HG03103 (cell line): ENCODE measurements around the gene LPO.

Experiments used
- ATAC-seq: cut with Tn5 transposase; IDR thresholded peaks from one replicate; pipeline ENCODE4 v1.9.1; 2021; ENCODE audit warnings: low read depth; ENCODE audit not compliant: unreplicated experiment

Gene LPO

GRCh38 chr17:58253082-58253481, 14.7 kb downstream of the LPO start:
- ATAC-seq = no peak

DNA sequence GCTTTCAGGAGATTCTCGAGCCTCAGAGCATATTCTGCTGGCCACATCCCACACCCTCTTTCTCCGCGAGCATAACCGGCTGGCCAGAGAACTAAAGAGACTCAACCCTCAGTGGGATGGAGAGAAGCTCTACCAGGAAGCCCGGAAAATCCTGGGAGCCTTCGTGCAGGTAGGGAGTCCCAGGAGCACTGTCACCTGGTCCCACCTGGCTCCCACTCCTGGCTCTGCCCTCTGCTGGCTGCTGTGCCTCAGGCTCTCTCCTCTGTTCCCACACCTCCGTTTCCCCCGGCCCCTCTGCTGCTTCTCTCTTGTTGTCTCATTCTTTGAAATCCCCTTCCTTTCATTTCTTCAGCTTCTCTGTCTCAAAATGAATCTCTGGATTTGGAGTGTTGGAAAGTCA, 16.4 kb downstream of the LPO start:
- no peak for ATAC-seq

DNA sequence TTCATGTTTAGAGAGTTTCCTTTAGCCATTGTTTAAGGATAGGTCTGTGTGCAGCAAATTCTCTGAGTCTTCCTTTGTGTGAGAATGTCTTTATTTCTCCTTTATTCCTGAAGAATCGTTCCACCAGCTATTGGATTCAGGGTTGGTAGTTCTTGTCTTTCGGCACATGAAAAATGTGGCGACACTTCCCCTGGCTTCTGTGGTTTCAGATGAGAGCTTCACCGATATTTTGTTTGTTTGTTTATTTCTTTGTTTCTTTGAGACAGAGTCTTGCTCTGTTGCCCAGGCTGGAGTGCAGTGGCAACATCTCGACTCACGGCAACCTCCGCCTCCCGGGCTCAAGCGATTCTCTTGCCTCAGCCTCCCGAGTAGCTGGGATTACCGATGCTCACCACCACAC, 23.8 kb downstream of the LPO start:
- no peak for ATAC-seq

GRCh38 chr17:58263773-58264172, 25.4 kb downstream of the LPO start:
- no peak for ATAC-seq

DNA sequence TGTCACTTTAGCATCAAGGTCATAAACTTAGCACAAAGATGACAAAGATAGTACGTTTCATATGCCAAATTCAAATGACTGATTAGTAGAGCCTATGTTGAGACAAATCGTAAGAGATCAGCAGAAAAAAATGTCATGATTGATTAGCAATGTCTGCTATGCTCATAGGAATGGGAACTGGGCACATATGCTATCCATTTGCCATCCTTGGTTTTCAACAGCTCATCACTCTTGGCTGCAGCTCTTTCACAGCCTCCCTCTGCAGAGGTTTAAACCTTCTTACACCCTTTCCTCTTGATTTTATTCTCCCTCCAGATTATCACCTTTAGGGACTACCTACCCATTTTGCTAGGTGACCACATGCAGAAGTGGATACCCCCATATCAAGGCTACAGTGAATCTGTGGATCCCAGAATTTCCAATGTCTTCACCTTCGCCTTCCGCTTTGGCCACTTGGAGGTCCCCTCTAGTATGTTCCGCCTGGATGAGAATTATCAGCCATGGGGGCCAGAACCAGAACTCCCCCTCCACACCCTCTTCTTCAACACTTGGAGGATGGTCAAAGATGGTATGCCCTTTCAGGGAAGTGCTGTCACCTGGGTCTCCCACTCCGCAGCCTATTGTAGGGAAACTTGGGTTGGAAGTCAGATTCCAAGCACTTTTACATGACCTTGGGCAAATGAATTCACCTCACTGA, 26.2 kb downstream of the LPO start:
- no peak for ATAC-seq

DNA sequence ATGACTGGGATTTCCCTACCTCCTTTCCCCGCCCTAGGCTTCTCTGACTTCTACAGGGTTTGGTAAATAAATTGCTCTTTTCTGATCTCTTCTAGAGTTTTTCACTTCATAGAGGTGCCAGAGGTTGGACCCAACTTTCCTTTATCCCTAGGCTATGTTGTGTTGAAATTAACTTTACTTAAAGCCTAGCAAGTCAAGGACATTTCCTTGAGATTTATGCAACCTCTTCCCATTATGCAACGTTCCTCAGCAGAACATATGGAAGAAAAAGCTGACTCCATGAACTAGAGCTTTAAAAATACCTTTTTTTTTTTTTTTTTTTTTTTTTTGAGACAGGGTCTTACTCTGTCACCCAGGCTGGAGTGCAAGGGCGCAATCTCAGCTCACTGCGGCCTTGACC, 26.9 kb downstream of the LPO start:
- ATAC-seq = no peak

DNA sequence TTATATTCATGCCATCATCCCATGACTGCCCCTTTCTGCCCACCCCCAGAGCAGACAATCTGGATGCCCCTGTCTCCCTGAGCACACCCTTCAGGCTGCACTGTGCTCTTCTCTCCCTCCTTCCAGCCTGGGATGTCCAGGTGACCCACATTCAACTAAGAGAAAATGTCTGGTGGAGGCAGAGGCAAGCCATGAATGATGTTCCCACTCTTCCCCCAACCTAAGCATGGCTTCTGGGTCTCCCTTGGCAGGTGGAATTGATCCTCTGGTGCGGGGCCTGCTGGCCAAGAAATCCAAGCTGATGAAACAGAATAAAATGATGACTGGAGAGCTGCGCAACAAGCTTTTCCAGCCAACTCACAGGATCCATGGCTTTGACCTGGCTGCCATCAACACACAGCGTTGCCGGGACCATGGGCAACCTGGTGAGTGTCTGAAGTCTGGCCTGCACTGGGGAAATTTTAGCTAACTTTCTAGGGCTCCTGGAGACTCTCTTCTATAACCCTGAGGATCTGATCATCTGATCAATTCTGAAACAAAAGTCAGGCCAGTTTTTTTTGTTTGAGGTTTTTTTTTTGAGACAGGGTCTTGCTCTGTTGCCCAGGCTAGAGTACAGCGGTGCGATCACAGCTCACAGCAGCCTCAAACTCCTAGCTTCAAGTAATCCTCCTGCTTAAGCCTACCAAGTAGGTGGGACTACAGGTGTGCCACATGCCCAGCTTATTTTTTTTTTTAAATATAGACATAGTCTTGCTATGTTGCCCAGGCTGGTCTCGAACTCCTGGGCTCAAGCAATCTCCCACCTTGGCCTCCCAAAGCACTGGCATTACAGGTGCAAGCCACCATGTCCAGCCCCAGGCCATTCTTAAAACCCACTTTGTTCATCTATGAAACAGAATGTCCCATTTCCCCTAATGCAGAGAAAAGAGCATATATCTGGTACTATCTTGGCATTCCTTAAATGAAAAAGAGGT, 27.8 kb downstream of the LPO start:
- ATAC-seq = no peak

DNA sequence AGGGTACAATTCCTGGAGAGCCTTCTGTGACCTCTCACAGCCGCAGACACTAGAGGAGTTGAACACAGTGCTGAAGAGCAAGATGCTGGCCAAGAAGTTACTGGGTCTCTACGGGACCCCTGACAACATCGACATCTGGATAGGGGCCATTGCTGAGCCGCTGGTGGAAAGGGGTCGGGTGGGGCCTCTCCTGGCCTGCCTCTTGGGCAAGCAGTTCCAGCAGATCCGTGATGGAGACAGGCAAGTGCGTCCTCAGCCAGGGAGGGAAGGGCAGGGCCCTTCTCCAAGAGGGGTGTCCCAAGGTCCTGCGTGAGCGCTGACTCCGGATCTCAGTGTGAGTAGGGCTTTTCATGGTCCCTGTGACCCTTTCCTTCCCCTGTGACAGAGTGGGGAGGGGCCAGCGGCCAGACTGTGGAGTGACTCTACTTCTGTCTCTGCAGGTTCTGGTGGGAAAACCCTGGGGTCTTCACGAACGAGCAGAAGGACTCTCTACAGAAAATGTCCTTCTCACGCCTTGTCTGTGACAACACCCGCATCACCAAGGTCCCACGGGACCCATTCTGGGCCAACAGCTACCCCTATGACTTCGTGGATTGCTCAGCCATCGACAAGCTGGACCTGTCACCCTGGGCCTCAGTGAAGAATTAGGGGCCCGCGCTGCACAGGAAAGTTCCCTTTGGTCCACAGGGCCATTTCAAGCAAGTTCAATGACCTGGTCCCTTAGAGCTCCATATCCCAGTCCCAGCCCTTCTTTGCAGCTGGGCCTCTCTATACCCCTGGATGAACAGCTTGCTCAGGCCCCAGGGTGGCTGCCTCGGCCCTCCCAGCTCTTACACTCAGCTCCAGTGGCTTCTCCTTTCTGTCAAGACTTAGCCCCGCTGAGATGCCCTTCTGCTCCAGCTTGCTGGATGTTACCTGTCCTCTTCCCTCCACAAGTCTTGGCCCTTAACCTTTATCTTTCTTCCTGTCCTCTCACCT, 29.3 kb downstream of the LPO start:
- no peak for ATAC-seq

GRCh38 chr17:58268326-58268725, 29.9 kb downstream of the LPO start:
- no peak for ATAC-seq

GRCh38 chr17:58268774-58269556, 30.6 kb downstream of the LPO start:
- no peak for ATAC-seq

- no peak for ATAC-seq
Observed at GRCh38 chr17:58269557-58270291, 31.3 kb downstream of the LPO start.

DNA sequence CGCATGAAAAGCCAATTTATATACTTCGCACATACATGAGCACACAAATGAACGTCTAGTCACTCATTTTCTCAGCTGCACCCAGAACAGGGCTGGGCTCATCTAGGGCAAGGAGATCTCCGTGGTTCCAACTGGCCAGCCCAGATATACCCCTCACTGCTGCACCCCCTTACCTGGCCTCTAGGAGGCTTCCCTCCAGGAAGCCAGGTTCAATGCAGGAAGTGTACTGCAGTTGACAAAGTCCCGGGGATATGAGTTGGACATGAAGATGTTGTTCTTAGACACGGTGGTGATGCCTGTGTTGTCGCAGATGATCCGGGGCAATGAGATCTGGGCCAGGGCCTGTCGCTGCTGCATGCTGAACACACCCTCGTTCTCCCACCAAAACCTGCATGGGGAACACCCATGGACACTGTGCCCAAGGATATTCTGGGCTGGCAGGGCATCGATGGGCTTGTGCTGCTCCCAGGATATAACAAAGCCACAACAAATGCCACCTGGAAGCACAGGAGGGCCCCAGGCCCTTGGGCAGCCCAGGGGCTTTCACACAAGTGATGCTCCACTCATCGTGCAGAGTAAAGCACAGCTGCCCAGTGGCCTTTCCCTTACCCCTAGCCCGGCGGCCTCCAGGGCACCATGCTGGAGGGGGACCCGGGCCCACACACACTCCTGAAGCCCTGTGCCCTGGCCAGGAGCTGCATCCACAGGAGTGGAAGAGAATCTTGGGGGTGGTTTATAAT, 32.3 kb downstream of the LPO start:
- ATAC-seq = no peak

DNA sequence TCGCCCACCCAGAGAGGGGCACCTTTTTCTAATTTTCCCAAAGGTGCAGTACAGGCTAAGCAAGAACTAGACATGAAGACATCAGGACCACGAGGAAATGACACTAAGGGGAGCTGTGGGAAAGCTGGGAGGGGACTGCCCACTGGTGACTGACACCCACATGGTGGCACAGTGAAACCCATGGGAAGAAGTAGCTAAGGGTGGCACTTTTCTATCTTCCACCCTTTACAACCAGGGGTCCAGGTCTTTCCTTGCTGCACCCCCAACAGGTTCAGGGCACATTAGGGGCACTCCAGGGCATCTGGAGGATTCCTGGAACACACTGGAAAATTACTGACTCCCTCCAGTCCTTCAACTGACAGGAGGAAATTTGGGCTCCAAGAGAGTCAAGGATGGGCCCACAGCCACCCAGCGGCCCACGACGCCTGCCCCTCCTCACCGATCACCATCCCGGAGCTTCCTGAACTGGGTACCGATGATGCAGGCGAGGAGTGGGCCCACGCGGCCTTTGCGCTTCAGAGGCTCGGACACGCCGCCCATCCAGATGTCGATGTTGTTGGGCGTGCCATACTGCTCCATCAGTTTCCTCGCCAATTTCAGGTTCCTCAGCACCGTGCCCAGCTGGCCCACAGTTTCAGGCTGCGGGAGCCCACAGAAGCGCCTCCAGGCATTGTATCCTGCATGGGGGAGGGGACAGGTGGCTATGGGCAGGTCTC, 33.0 kb downstream of the LPO start:
- ATAC-seq = no peak

DNA sequence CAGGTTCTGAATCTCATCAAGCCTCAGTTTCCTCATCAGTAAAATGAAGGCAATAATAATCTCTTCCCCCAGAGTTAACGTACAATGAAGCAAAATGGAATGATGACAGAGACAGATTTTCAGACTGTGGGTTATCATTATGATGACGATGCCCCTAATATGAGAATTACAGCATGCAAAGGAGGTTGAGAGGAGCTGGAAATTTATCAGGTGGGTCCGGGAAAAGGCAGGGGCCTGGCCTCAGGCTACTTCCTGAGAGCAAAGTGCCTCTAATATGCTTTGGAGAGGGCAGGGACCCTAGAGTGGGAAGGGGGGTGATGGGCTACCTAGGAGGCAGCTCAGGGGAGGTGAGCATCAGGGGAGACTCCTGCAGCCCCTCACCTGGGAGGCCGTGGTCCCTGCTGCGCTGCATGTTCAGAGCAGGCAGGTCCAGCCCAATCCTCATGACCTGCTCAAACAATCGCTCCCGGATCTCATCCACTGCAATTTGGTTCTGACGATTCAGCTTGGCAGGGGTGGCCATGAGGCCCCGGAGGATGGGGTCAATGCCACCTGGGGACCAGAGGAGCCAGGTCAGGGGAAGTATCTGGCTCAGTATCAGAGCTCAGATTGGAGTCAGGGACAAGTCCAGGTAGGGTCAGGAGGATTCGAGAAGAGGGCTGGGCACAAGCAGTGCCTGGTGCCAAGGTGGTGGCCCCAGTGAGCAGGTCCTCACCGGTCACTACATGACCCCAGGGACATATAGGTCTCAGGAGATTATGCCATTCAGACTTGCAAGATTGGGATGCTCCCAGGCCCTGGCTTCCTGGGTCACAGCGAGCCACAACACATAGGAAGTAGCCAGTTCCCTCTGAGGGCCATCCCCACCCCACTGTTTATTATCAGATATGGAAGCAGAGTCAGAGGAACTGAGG, 34.2 kb downstream of the LPO start:
- no peak for ATAC-seq

- no peak for ATAC-seq
Observed at GRCh38 chr17:58273453-58274104, 35.2 kb downstream of the LPO start.

GRCh38 chr17:58275417-58275816, 37.0 kb downstream of the LPO start:
- ATAC-seq = no peak
